ENCODE data around the gene IFITM5. TPM values are rescaled to one million over a fixed set of nuclear protein-coding genes. Genes with fewer than 3 reads are reported as not detected.

Gene IFITM5
- total RNA-seq, 2 donors from 2014 or later = not detected

- no peak for DNase-seq (ENCODE audit: low spot score)
- intact Hi-C loops (cut with DNase I) = no loop called here
- TF ChIP-seq POLR2A (IDR thresholded peaks at IDR 0.05) = no peak
- TF ChIP-seq POLR2AphosphoS5 (IDR thresholded peaks at IDR 0.05) = no peak
- no peak for TF ChIP-seq CTCF (IDR thresholded peaks at IDR 0.05)
- Histone ChIP-seq H3K9me3 (no peaks in the 10 kb centered on the region), H3K4me1 (replicated peaks) (no peaks in the 10 kb centered on the region), H3K27ac (no peak overlapping the region), H3K27me3 (replicated peaks; ENCODE audit: insufficient read depth) (no peaks in the 10 kb centered on the region), H3K4me3 (no peak overlapping the region), H3K36me3 (no peaks in the 10 kb centered on the region)
- WGBS = 74% methylated on average over 5 of the region's 13 CpGs
Measured at GRCh38 chr11:266676-267439, 32.5 kb downstream of the IFITM5 start.

GRCh38 chr11:261624-262023 lies 37.7 kb downstream of the IFITM5 start:
- intact Hi-C loops (cut with DNase I) = no loop called here
- WGBS = 91% methylated on average over 4 of the region's 4 CpGs

GRCh38 chr11:259413-259812 lies 39.9 kb downstream of the IFITM5 start:
- Histone ChIP-seq H3K4me1 (replicated peaks) (no peaks in the 10 kb centered on the region), H3K4me3 (no peak overlapping the region), H3K36me3 (no peaks in the 10 kb centered on the region), H3K27ac (no peak overlapping the region), H3K27me3 (replicated peaks; ENCODE audit: insufficient read depth) (no peaks in the 10 kb centered on the region), H3K9me3 (no peaks in the 10 kb centered on the region)
- intact Hi-C loops (cut with DNase I) = no loop called here
- TF ChIP-seq CTCF (IDR thresholded peaks at IDR 0.05) = no peak
- no peak for TF ChIP-seq POLR2A (IDR thresholded peaks at IDR 0.05)
- TF ChIP-seq POLR2AphosphoS5 (IDR thresholded peaks at IDR 0.05) = no peak
- DNase-seq (ENCODE audit: low spot score) = no peak
- 82% methylated on average over 10 of the region's 10 CpGs for WGBS

More at GRCh38 chr11:261624-262023, 37.7 kb downstream of the IFITM5 start:
- no peaks in the 10 kb centered on the region for H3K36me3 ChIP-seq
- no peaks in the 10 kb centered on the region for H3K9me3 ChIP-seq
- H3K27ac ChIP-seq = no peak overlapping the region
- no peaks in the 10 kb centered on the region for H3K27me3 ChIP-seq (replicated peaks; ENCODE audit: insufficient read depth)
- TF ChIP-seq CTCF (IDR thresholded peaks at IDR 0.05) (no peak), POLR2A (IDR thresholded peaks at IDR 0.05) (no peak), POLR2AphosphoS5 (IDR thresholded peaks at IDR 0.05) (no peak)
- no peaks in the 10 kb centered on the region for H3K4me1 ChIP-seq (replicated peaks)
- no peak for DNase-seq (ENCODE audit: low spot score)
- H3K4me3 ChIP-seq = no peak overlapping the region

- H3K4me3 ChIP-seq = no peak overlapping the region
- H3K27ac ChIP-seq = no peak overlapping the region
- no peaks in the 10 kb centered on the region for H3K36me3 ChIP-seq
- H3K27me3 ChIP-seq (replicated peaks; ENCODE audit: insufficient read depth) = no peaks in the 10 kb centered on the region
- intact Hi-C loops (cut with DNase I) = no loop called here
- no peaks in the 10 kb centered on the region for H3K9me3 ChIP-seq
- H3K4me1 ChIP-seq (replicated peaks) = no peaks in the 10 kb centered on the region
- no peak for DNase-seq (ENCODE audit: low spot score)
- TF ChIP-seq POLR2A (IDR thresholded peaks at IDR 0.05) = no peak
- TF ChIP-seq CTCF (IDR thresholded peaks at IDR 0.05) = peak in 2 of 4 experiments; percentile 12 to 29
- WGBS = 70% methylated on average over 15 of the region's 15 CpGs
Measured at GRCh38 chr11:257766-258493, 41.4 kb downstream of the IFITM5 start.

Measured in prostate gland (tissue), 2 donors.